Ureter (tissue), 1 donor: ENCODE measurements around the gene ASTN1. TPM values are rescaled to one million over a fixed set of nuclear protein-coding genes. Genes with fewer than 3 reads are reported as not detected.

Experiments used
- DNase-seq: peaks from one replicate; pipeline ENCODE4 v3.0.0-alpha.2; 2020; ENCODE audit warnings: low spot score
- total RNA-seq: library from RNA; stranded (reverse); gene quantifications from one replicate; pipeline ENCODE4 v1.2.4, GENCODE V29; 2023
- donor health status: DM: yes; HTN: yes; CAD: no.

The ASTN1 gene
- total RNA-seq, 1 donor from 2014 or later: 2.2 TPM

DNA sequence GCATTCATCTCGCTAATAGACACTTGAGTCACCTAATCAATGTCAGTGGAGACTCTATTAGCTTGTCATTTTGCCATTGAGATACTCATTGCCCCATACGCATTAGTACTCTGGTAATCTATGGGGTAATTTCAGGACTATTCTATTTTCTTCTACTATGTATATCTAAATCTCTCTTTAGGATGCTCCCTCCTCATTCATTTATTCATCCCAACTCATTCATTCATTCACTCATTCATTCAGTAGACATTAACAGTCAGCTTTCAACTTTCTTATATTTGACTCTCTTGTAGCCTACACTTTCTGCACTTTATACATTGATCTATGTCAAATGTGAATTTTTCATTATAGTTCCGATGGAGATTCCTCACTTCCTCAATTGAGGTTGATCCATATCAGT is 170.9 kb downstream of the ASTN1 start:
- DNase-seq: no peak

GRCh38 chr1:176989754-176990153 is 174.8 kb downstream of the ASTN1 start:
- no peak for DNase-seq

DNA sequence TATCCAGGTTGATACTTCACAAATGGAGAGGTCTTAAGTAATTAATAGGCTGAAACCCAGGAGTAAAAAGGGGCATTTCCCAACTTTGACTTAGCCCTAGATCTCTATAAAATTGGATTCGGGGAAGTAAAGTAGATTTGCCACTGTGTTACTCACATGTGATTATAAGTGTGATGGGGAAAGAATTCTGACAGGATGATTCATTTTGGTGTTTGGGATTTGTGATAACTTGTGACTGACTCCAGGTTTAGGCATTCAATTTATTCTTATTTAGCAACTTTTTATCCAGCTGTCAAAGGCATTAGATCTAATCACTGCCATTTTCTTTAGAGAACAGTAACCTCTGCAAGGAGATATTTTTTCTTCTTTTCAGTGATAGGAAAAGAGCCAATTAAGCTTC is 175.5 kb downstream of the ASTN1 start:
- DNase-seq: no peak

GRCh38 chr1:176987016-176987415 is 177.5 kb downstream of the ASTN1 start:
- DNase-seq: no peak

DNA sequence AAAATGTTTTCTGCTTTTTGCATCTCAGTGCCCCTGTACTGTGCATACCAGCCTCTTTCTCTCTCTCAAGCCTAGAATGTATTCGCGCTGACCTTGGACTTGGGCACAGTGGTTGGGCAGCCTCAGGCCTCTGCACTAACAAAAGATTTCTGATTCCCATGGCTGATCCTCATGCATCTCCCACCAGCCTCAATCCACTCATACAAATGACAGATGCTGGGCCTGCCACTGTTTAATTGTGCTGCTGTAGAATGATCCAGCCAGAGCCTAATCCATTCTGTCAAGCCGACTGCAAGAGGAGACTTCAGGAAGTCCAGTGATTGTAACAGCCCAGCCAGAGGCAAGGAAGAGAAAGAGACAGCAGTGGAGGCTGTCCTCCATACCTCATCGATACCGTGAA is 180.8 kb downstream of the ASTN1 start:
- no peak for DNase-seq

DNA sequence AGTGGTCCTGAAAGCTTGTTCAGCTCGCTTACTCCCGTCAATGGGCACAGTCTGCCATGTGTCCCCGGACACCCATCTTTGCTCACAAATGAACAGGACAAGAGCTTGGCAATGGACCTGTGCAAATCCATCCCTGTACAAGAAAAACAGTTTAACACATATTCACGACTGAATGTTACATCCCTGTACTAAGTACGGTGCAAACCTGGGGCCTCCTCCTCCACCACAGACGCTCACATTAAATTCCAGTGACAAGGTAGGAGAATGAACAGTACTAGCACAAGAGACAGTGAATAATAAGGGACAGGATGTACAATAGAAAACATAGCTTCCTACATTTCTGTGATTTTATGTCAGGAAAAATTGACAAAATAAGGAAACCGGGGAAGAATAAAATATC is 187.7 kb downstream of the ASTN1 start:
- no peak for DNase-seq

DNA sequence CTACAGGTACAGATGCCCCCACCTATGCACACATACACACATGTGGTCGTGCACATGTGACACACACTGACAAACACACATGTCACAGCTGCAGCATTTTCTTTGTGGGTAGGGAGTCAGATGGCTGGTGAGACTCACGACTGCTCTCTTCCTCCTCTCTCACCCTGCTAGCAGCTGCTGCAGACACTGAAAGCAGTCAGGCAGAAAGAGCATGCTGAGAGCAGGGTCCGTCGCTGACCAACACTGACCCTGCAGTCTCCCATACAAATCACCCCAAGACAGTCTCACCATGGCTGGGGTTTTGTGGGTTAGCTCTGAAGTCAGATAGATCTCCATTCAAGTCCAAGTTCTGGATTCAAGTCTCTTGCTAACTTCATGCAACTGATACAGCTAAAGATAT is 188.3 kb downstream of the ASTN1 start:
- no peak for DNase-seq

- no peak for DNase-seq
Measured at GRCh38 chr1:176964687-176965086, 199.8 kb downstream of the ASTN1 start.

GRCh38 chr1:176963181-176963580 is 201.3 kb downstream of the ASTN1 start:
- no peak for DNase-seq

DNA sequence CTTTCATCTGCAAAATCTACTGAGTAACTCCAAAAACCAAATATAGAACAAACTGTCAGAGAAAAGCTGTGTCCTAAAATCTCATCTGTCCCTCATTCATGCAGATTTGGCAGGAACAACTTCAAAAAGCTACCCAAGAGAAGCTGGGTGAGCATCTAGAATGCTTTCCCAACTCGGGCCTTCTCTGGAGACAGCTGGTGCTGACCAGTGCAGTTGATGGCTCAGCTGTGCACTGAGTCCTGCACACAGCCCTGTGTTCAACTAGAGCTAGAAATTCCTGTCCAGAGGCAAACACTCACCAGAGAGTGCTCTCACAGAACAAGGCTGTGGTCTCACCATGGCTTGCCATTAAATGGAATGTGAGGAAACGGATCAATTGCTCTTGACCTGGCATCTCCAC is 202.8 kb downstream of the ASTN1 start:
- no peak for DNase-seq

DNA sequence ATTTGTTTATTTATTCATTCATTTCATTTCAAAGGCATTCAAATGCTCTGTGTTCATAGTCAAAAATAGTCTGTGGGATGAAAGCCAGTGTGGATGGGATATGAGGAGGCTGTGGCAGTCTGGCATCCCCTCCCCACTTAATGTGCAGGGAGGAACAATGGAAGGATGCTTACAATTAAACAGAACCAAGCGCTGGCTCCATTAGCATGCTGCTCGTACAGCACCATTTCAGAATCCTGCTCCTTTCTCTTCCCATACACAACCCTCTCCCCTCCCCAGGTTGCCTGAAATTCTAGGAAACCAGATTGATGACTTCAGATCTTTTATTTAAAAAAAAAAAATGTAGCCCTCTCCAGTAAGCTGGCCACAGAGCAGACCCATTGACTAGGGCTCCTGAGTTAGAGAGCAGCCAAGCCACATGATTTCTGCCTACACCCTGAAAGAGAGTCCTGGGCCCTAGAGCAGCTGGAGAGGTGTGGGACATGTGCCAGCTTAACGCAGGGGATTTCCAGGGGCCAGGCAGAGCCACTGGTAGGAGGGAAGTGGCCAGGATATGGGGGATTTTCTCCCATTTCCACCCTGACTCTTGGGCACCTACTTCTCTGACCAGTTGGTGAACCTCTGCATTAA is 205.2 kb downstream of the ASTN1 start:
- DNase-seq: no peak

DNA sequence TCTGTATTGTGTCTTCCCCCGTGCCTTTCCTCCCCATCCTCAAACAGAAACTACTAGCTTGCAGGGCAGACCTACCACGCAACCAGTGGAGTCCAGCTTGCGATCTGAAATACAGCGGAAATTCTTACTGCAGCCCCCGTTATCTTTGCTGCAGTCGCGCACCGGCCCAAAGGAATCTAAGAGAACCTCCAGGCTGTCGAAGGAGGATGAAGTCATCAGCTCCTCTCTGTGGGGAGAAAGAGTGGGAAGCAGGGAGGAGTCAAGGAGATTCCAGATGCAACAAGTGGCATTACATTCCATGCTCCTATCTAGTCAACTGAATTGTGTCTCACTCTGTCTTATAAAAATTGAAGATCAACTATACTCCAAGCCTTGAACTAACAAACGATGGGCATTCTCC is 206.9 kb downstream of the ASTN1 start:
- DNase-seq: no peak

GRCh38 chr1:176954242-176954641 is 210.3 kb downstream of the ASTN1 start:
- no peak for DNase-seq

DNA sequence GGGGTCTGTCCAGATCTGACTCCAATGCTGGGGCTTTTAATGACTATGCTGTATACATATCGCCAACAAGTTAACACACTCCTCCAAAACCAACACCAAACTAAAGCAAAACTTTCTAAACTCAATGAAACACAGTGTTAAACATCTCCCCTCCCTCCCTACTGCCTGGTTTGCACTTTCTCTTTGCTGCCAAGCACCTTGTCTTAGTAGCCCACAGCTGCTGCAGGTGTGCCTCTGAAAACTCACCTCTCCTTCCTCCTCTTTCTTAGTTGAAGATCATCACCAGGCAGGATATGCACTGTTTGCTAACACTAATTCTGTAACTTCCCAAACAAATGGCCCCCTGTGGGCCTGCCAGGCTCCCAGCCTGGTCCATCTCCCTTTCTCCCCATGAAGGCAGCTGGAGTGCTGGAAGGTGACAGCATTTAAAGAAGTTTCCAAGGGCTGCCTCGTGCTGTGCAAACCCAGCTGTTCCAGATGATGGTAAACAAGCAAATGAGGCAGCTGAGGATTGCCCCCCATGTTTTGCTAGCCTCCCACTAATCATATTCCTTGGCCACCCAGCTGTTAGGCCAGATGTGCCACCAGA is 213.7 kb downstream of the ASTN1 start:
- no peak for DNase-seq

GRCh38 chr1:176949033-176949662 is 215.4 kb downstream of the ASTN1 start:
- DNase-seq: no peak

DNA sequence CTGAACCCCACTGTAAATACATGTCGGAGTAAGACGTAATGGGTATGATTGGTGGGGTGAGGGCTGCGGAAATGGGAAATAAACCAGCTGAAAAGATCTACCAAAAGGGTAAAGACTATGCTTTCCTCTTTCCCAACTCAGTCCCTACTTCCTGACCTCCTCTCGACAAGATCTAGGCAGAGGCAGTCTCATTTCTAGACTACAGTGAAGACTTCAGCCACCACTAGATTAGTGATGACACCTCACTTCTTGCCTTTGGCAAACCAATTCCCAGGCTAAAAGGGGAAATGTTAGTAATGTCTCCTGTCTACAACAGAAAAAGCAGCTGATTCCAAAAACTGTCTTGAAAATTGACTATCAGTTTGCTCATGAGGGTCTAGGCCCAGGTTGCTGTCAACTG is 219.9 kb downstream of the ASTN1 start:
- DNase-seq: no peak

DNA sequence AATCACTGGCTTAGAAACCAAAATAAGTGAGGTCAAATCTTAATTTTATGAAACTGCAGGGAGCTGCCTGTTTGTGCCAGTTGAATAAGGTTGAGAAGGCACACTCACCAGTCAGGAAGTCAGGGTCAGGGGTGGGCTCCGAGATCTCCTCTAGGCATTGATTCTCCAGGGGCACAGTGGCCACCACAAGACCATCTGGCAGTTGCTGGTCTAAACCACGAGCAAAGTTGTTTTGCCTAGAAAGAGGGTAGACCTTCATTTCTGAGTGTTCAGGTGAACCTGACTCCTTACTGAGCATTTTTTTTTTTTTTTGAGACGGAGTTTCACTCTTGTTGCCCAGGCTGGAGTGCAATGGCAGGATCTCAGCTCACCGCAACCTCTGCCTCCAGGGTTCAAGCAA is 220.7 kb downstream of the ASTN1 start:
- DNase-seq: no peak

DNA sequence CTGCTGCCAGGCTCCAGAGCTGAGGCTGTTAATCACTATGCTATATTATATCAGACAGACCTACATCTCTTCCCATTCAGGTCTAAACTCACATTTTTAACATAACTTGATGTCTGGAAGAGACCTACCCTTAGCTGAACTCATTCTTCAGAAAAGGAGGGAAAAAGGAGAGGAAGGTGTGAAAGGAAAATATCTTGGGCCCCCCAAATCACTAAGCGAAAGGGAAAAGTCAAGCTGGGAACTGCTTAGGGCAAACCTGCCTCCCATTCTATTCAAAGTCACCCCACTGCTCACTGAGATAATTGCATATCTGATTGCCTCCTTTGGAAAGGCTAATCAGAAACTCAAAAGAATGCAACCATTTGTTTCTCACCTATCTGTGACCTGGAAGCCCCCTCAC is 222.2 kb downstream of the ASTN1 start:
- no peak for DNase-seq

- no peak for DNase-seq
Measured at GRCh38 chr1:176939993-176940392, 224.5 kb downstream of the ASTN1 start.

GRCh38 chr1:176938375-176938774 is 226.1 kb downstream of the ASTN1 start:
- DNase-seq: no peak

DNA sequence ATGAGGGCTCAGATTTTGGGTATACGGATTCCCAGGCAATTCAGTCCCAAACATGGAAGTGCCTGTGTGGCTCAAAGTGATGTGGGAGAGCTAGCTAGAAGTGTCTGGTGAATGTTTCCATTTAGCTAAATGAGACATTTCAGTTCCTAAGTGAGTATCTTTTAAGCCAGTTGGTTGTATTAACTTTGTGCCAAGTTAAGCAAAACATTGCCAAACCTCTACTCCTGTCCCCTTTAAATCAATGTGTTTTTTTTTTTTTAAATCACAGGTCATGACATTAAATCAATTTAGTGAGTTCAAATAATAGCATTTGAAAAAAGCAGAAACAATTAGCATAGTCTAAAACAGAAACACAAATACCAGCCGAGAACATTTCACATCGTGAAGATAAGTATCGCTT is 230.1 kb downstream of the ASTN1 start:
- no peak for DNase-seq

- no peak for DNase-seq
Measured at GRCh38 chr1:176932114-176933104, 232.1 kb downstream of the ASTN1 start.
